ENCODE measurements around the gene PCDHGC3.

The PCDHGC3 gene

GRCh38 chr5:141503681-141504080 is 27.9 kb downstream of the PCDHGC3 start:
- TF ChIP-seq TEAD4 (IDR thresholded peaks at IDR 0.05): no peak
- no peak for TF ChIP-seq CREB1 (IDR thresholded peaks at IDR 0.05; ENCODE audit: low read depth)
- no peak for TF ChIP-seq EP300 (IDR thresholded peaks at IDR 0.05; ENCODE audit: borderline replicate concordance)
- no peak for TF ChIP-seq NFIC (IDR thresholded peaks at IDR 0.05)
- no peak for TF ChIP-seq FOXM1 (IDR thresholded peaks at IDR 0.05; ENCODE audit: borderline replicate concordance, low read depth)
- TF ChIP-seq YY1 (IDR thresholded peaks at IDR 0.05; ENCODE audit: low read depth): no peak
- no peak for TF ChIP-seq MAX (IDR thresholded peaks at IDR 0.05)
- no peak for TF ChIP-seq CEBPB (IDR thresholded peaks at IDR 0.05)
- TF ChIP-seq EGR1 (IDR thresholded peaks at IDR 0.05): no peak
- TF ChIP-seq TCF12 (IDR thresholded peaks at IDR 0.05; ENCODE audit: low read depth): no peak
- no peak for TF ChIP-seq ZBTB7A (IDR thresholded peaks at IDR 0.05; ENCODE audit: low read depth)
- TF ChIP-seq TAF1 (IDR thresholded peaks at IDR 0.05; ENCODE audit: low read depth): no peak

GRCh38 chr5:141504216-141504615 is 28.4 kb downstream of the PCDHGC3 start:
- TF ChIP-seq ZBTB7A (IDR thresholded peaks at IDR 0.05; ENCODE audit: low read depth): no peak
- TF ChIP-seq CEBPB (IDR thresholded peaks at IDR 0.05): no peak
- TF ChIP-seq EP300 (IDR thresholded peaks at IDR 0.05; ENCODE audit: borderline replicate concordance): no peak
- no peak for TF ChIP-seq FOXM1 (IDR thresholded peaks at IDR 0.05; ENCODE audit: borderline replicate concordance, low read depth)
- TF ChIP-seq NFIC (IDR thresholded peaks at IDR 0.05): no peak
- TF ChIP-seq RAD21 (IDR thresholded peaks at IDR 0.05; ENCODE audit: low read depth): no peak
- TF ChIP-seq TEAD4 (IDR thresholded peaks at IDR 0.05): no peak
- TF ChIP-seq YY1 (IDR thresholded peaks at IDR 0.05; ENCODE audit: low read depth): no peak
- TF ChIP-seq TAF1 (IDR thresholded peaks at IDR 0.05; ENCODE audit: low read depth): no peak
- no peak for TF ChIP-seq EGR1 (IDR thresholded peaks at IDR 0.05)

- no peak for TF ChIP-seq EP300 (IDR thresholded peaks at IDR 0.05; ENCODE audit: borderline replicate concordance)
- TF ChIP-seq YY1 (IDR thresholded peaks at IDR 0.05; ENCODE audit: low read depth): no peak
- TF ChIP-seq CREB1 (IDR thresholded peaks at IDR 0.05; ENCODE audit: low read depth): no peak
- no peak for TF ChIP-seq USF1 (IDR thresholded peaks at IDR 0.05)
- no peak for TF ChIP-seq CEBPB (IDR thresholded peaks at IDR 0.05)
- TF ChIP-seq FOXM1 (IDR thresholded peaks at IDR 0.05; ENCODE audit: borderline replicate concordance, low read depth): no peak
- TF ChIP-seq ZBTB7A (IDR thresholded peaks at IDR 0.05; ENCODE audit: low read depth): no peak
- no peak for TF ChIP-seq RAD21 (IDR thresholded peaks at IDR 0.05; ENCODE audit: low read depth)
- no peak for TF ChIP-seq MAX (IDR thresholded peaks at IDR 0.05)
- no peak for TF ChIP-seq TCF12 (IDR thresholded peaks at IDR 0.05; ENCODE audit: low read depth)
- no peak for TF ChIP-seq NFIC (IDR thresholded peaks at IDR 0.05)
- TF ChIP-seq REST (IDR thresholded peaks at IDR 0.05; ENCODE audit: low read depth): no peak
- no peak for TF ChIP-seq TAF1 (IDR thresholded peaks at IDR 0.05; ENCODE audit: low read depth)
- TF ChIP-seq EGR1 (IDR thresholded peaks at IDR 0.05): no peak
- no peak for TF ChIP-seq TEAD4 (IDR thresholded peaks at IDR 0.05)
Measured at GRCh38 chr5:141506381-141507155, 30.8 kb downstream of the PCDHGC3 start.

- TF ChIP-seq MAX (IDR thresholded peaks at IDR 0.05): no peak
- TF ChIP-seq REST (IDR thresholded peaks at IDR 0.05; ENCODE audit: low read depth): no peak
- TF ChIP-seq TAF1 (IDR thresholded peaks at IDR 0.05; ENCODE audit: low read depth): no peak
- TF ChIP-seq EGR1 (IDR thresholded peaks at IDR 0.05): no peak
- TF ChIP-seq CREB1 (IDR thresholded peaks at IDR 0.05; ENCODE audit: low read depth): no peak
- no peak for TF ChIP-seq EP300 (IDR thresholded peaks at IDR 0.05; ENCODE audit: borderline replicate concordance)
- TF ChIP-seq NFIC (IDR thresholded peaks at IDR 0.05): no peak
- TF ChIP-seq RAD21 (IDR thresholded peaks at IDR 0.05; ENCODE audit: low read depth): no peak
- TF ChIP-seq YY1 (IDR thresholded peaks at IDR 0.05; ENCODE audit: low read depth): no peak
- no peak for TF ChIP-seq TEAD4 (IDR thresholded peaks at IDR 0.05)
Measured at GRCh38 chr5:141507387-141508091, 31.8 kb downstream of the PCDHGC3 start.

GRCh38 chr5:141508440-141508797 is 32.7 kb downstream of the PCDHGC3 start:
- no peak for TF ChIP-seq CEBPB (IDR thresholded peaks at IDR 0.05)
- TF ChIP-seq TAF1 (IDR thresholded peaks at IDR 0.05; ENCODE audit: low read depth): no peak
- TF ChIP-seq EP300 (IDR thresholded peaks at IDR 0.05; ENCODE audit: borderline replicate concordance): no peak
- no peak for TF ChIP-seq FOXM1 (IDR thresholded peaks at IDR 0.05; ENCODE audit: borderline replicate concordance, low read depth)
- TF ChIP-seq ZBTB7A (IDR thresholded peaks at IDR 0.05; ENCODE audit: low read depth): no peak
- TF ChIP-seq TCF12 (IDR thresholded peaks at IDR 0.05; ENCODE audit: low read depth): no peak
- no peak for TF ChIP-seq USF1 (IDR thresholded peaks at IDR 0.05)
- TF ChIP-seq EGR1 (IDR thresholded peaks at IDR 0.05): no peak
- no peak for TF ChIP-seq MAX (IDR thresholded peaks at IDR 0.05)
- TF ChIP-seq TEAD4 (IDR thresholded peaks at IDR 0.05): no peak
- no peak for TF ChIP-seq RAD21 (IDR thresholded peaks at IDR 0.05; ENCODE audit: low read depth)
- no peak for TF ChIP-seq CREB1 (IDR thresholded peaks at IDR 0.05; ENCODE audit: low read depth)
- no peak for TF ChIP-seq YY1 (IDR thresholded peaks at IDR 0.05; ENCODE audit: low read depth)
- TF ChIP-seq REST (IDR thresholded peaks at IDR 0.05; ENCODE audit: low read depth): no peak
- TF ChIP-seq NFIC (IDR thresholded peaks at IDR 0.05): no peak
